T-helper 22 cell (primary cell): ENCODE data around the gene VPS54.

ENCODE experiments used
- DNase-seq: peaks from one replicate; pipeline ENCODE4 v3.0.0-alpha.2; 2020; ENCODE audit warnings: low read depth

Gene VPS54

GRCh38 chr2:63914311-63914710 lies 104.9 kb downstream of the VPS54 start:
- no peak for DNase-seq

- no peak for DNase-seq
Measured at GRCh38 chr2:63903003-63903402, 116.2 kb downstream of the VPS54 start.

- no peak for DNase-seq
Measured at GRCh38 chr2:63902149-63902548, 117.1 kb downstream of the VPS54 start.

- no peak for DNase-seq
Measured at GRCh38 chr2:63899639-63900038, 119.6 kb downstream of the VPS54 start.

GRCh38 chr2:63898839-63899238 lies 120.4 kb downstream of the VPS54 start:
- DNase-seq: no peak

GRCh38 chr2:63894167-63894566 lies 125.1 kb downstream of the VPS54 start:
- DNase-seq: no peak

GRCh38 chr2:63893163-63893562 lies 126.1 kb downstream of the VPS54 start:
- no peak for DNase-seq

- no peak for DNase-seq
Measured at GRCh38 chr2:63891488-63892030, 127.7 kb downstream of the VPS54 start.

GRCh38 chr2:63890678-63891077 lies 128.6 kb downstream of the VPS54 start:
- no peak for DNase-seq

- DNase-seq: no peak
Measured at GRCh38 chr2:63888490-63889402, 130.5 kb downstream of the VPS54 start.

- DNase-seq: no peak
Measured at GRCh38 chr2:63888053-63888452, 131.2 kb downstream of the VPS54 start.

- no peak for DNase-seq
Measured at GRCh38 chr2:63886445-63886844, 132.8 kb downstream of the VPS54 start.

GRCh38 chr2:63882395-63883105 lies 136.7 kb downstream of the VPS54 start:
- DNase-seq: no peak

- no peak for DNase-seq
Measured at GRCh38 chr2:63881205-63881604, 138.0 kb downstream of the VPS54 start.

GRCh38 chr2:63880625-63881024 lies 138.6 kb downstream of the VPS54 start:
- no peak for DNase-seq

- no peak for DNase-seq
Measured at GRCh38 chr2:63879876-63880433, 139.3 kb downstream of the VPS54 start.

- no peak for DNase-seq
Measured at GRCh38 chr2:63878486-63878885, 140.7 kb downstream of the VPS54 start.

- no peak for DNase-seq
Measured at GRCh38 chr2:63876311-63876710, 142.9 kb downstream of the VPS54 start.

- DNase-seq: no peak
Measured at GRCh38 chr2:63875559-63876245, 143.5 kb downstream of the VPS54 start.

- DNase-seq: no peak
Measured at GRCh38 chr2:63875131-63875527, 144.1 kb downstream of the VPS54 start.

GRCh38 chr2:63874204-63875130 lies 144.8 kb downstream of the VPS54 start:
- DNase-seq: no peak
